A673 (cell line): ENCODE measurements around the gene INPP5A.

Source experiments
- EZH2 ChIP-seq: fragments of 200-600 bp; sonication (generic); IDR thresholded peaks from 2 replicates; pipeline ENCODE4 v1.6.1; 2017; ENCODE audit warnings: borderline replicate concordance, low read depth, mild to moderate bottlenecking, mixed read lengths, antibody characterized with exemption, low read length; ENCODE audit not compliant: poor library complexity, severe bottlenecking
- TF ChIP-seq, protein P1 (sequence below): fragments of 300-800, 200-600 bp; sonication (generic); conservative IDR thresholded peaks from 2 replicates; pipeline ENCODE4 v1.5.1; 2017; ENCODE audit warnings: low read depth, mild to moderate bottlenecking, antibody characterized with exemption, low read length, moderate library complexity, mixed read lengths

DNA sequence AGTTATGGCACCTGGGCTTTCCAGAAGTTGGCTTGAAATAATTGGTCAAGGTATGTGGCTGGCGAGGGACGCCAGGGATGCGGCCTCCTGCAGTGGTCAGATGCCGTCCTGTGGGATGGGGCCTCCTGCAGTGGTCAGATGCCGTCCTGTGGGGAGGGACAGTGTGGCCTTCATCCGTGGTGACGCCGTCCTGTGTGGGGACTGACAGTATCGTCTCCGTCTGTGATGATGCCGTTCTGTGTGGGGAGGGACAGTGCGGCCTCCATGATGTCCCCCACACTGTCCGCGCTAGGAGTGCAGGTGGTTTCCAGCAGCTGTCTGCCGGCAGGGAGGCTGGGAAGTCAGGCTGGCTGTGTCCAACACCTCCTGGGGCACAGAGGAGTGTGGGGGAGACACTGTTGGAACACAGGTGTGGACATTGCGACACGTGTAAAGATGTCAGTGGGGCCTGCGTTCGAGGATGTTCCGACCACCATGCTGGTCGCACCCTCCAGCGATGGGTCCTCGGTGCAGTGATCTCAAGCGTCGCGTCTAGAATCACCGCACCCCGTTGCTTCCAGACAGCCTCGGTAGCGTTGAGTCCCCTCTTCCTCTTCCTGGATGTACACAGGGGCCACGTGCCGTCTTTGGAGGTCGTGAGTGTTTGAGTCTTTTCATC lies 52.6 kb downstream of the INPP5A start:
- TF ChIP-seq, protein P1, sequence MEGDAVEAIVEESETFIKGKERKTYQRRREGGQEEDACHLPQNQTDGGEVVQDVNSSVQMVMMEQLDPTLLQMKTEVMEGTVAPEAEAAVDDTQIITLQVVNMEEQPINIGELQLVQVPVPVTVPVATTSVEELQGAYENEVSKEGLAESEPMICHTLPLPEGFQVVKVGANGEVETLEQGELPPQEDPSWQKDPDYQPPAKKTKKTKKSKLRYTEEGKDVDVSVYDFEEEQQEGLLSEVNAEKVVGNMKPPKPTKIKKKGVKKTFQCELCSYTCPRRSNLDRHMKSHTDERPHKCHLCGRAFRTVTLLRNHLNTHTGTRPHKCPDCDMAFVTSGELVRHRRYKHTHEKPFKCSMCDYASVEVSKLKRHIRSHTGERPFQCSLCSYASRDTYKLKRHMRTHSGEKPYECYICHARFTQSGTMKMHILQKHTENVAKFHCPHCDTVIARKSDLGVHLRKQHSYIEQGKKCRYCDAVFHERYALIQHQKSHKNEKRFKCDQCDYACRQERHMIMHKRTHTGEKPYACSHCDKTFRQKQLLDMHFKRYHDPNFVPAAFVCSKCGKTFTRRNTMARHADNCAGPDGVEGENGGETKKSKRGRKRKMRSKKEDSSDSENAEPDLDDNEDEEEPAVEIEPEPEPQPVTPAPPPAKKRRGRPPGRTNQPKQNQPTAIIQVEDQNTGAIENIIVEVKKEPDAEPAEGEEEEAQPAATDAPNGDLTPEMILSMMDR = no peak
- TF ChIP-seq EZH2 = no peak
